ENCODE measurements around the gene G6PD. TPM values are rescaled to one million over a fixed set of nuclear protein-coding genes. Genes with fewer than 3 reads are reported as not detected.

Gene G6PD
- total and polyA plus RNA-seq, 8 donors = 34.8 to 109 (median 42.0) TPM

GRCh38 chrX:154529206-154529612, 17.4 kb downstream of the G6PD start:
- ATAC-seq = no peak

GRCh38 chrX:154526901-154527675, 19.6 kb downstream of the G6PD start:
- H3K4me3 ChIP-seq = no peak overlapping the region
- ATAC-seq (peak; percentile 92), DNase-seq (peak; percentile 81 to 91 (median 84))
- no peaks in the 10 kb centered on the region for H3K27me3 ChIP-seq
- no peaks in the 10 kb centered on the region for H3K4me1 ChIP-seq
- H3K9me3 ChIP-seq = no peaks in the 10 kb centered on the region
- TF ChIP-seq CTCF (IDR thresholded peaks at IDR 0.05) = peak; percentile 35 to 50
- peaks cover 0 to 10% of the 10 kb centered on the region in 2 donors for H3K36me3 ChIP-seq
- intact Hi-C loops (cut with DNase I) = no loop called here
- peak overlapping the region; percentile 63 to 81 for H3K27ac ChIP-seq

More at GRCh38 chrX:154529206-154529612, 17.4 kb downstream of the G6PD start:
- intact Hi-C loops (cut with DNase I) = no loop called here
- Histone ChIP-seq H3K27me3 (no peaks in the 10 kb centered on the region), H3K36me3 (peaks cover 0 to 32% of the 10 kb centered on the region in 2 donors), H3K9me3 (no peaks in the 10 kb centered on the region), H3K27ac (no peak overlapping the region), H3K4me1 (peaks cover 0 to 3% of the 10 kb centered on the region in 2 donors), H3K4me3 (no peak overlapping the region)
- DNase-seq = no peak
- TF ChIP-seq CTCF (IDR thresholded peaks at IDR 0.05) = no peak

- DNase-seq (no peak), ATAC-seq (no peak)
- no peaks in the 10 kb centered on the region for H3K9me3 ChIP-seq
- no peak overlapping the region for H3K27ac ChIP-seq
- no peak for TF ChIP-seq CTCF (IDR thresholded peaks at IDR 0.05)
- intact Hi-C loops (cut with DNase I) = no loop called here
- H3K27me3 ChIP-seq = no peaks in the 10 kb centered on the region
- H3K4me1 ChIP-seq = no peaks in the 10 kb centered on the region
- no peaks in the 10 kb centered on the region for H3K36me3 ChIP-seq
- no peak overlapping the region for H3K4me3 ChIP-seq
These were observed 20.8 kb downstream of the G6PD start for GRCh38 chrX:154525606-154526490.

GRCh38 chrX:154519389-154519788, 27.3 kb downstream of the G6PD start:
- no peaks in the 10 kb centered on the region for H3K36me3 ChIP-seq
- peaks cover 0 to 5% of the 10 kb centered on the region in 2 donors for H3K4me1 ChIP-seq
- no peak for ATAC-seq
- H3K27ac ChIP-seq = no peak overlapping the region
- DNase-seq = no peak
- H3K27me3 ChIP-seq = no peaks in the 10 kb centered on the region
- intact Hi-C loops (cut with DNase I) = no loop called here
- no peak for TF ChIP-seq CTCF (IDR thresholded peaks at IDR 0.05)
- no peak overlapping the region for H3K4me3 ChIP-seq
- H3K9me3 ChIP-seq = no peaks in the 10 kb centered on the region

Data from left lung (tissue), 10 donors.